Chondrocyte (in vitro differentiated cells): Measurements from ENCODE around the gene ZNF710. TPM values are rescaled to one million over a fixed set of nuclear protein-coding genes. Genes with fewer than 3 reads are reported as not detected.
A peak's percentile ranks its signal among the peaks of the same experiment; 100 is the strongest.

Experiments used
- DNase-seq: peaks from one replicate; pipeline ENCODE4 v3.0.0; 2021; ENCODE audit warnings: mixed read lengths, low spot score
- H3K27ac Mint-ChIP-seq: one replicate; pipeline ENCODE4 v1.8.0; 2021; ENCODE audit warnings: mild to moderate bottlenecking, moderate library complexity, mixed read lengths; ENCODE audit not compliant: unreplicated experiment
- H3K27me3 Mint-ChIP-seq: 2 replicates; pipeline ENCODE4 v1.8.0; 2021; ENCODE audit warnings: low read depth, mixed read lengths
- H3K36me3 Mint-ChIP-seq: 2 replicates; pipeline ENCODE4 v1.8.0; 2021; ENCODE audit warnings: low read depth, mixed read lengths
- H3K4me1 Mint-ChIP-seq: 2 replicates; pipeline ENCODE4 v1.8.0; 2021; ENCODE audit warnings: low read depth, mild to moderate bottlenecking, mixed read lengths
- H3K4me3 Mint-ChIP-seq: one replicate; pipeline ENCODE4 v1.8.0; 2021; ENCODE audit warnings: mild to moderate bottlenecking, moderate library complexity, mixed read lengths; ENCODE audit not compliant: unreplicated experiment
- H3K9me3 Mint-ChIP-seq: 2 replicates; pipeline ENCODE4 v1.8.0; 2021; ENCODE audit warnings: low read depth, mixed read lengths
- CTCF ChIP-seq: fragments of 200-600 bp; sonication (generic); IDR thresholded peaks from 2 replicates; pipeline ENCODE4 v1.5.0; 2021; ENCODE audit warnings: antibody characterized with exemption, mild to moderate bottlenecking, moderate library complexity
- total RNA-seq: library from RNA; stranded (reverse); gene quantifications from 3 replicates; pipeline ENCODE4 v1.2.1, GENCODE V29; 2021

Gene ZNF710
- total RNA-seq, 1 donor from 2014 or later: 12.9 TPM

- Mint-ChIP-seq H3K9me3 (no peaks in the 10 kb centered on the region), H3K27ac (peak overlapping the region; percentile 71), H3K4me1 (peaks cover 40% of the 10 kb centered on the region), H3K4me3 (no peak overlapping the region), H3K27me3 (no peaks in the 10 kb centered on the region), H3K36me3 (no peaks in the 10 kb centered on the region)
- no peak for DNase-seq
- no peak for TF ChIP-seq CTCF
Observed at GRCh38 chr15:90031231-90031791, 30.2 kb downstream of the ZNF710 start.

GRCh38 chr15:90033006-90033405 lies 31.9 kb downstream of the ZNF710 start:
- no peak overlapping the region for H3K4me3 Mint-ChIP-seq
- peaks cover 55% of the 10 kb centered on the region for H3K4me1 Mint-ChIP-seq
- no peaks in the 10 kb centered on the region for H3K36me3 Mint-ChIP-seq
- H3K27me3 Mint-ChIP-seq: no peaks in the 10 kb centered on the region
- no peak overlapping the region for H3K27ac Mint-ChIP-seq
- H3K9me3 Mint-ChIP-seq: no peaks in the 10 kb centered on the region
- no peak for TF ChIP-seq CTCF
- no peak for DNase-seq

- Mint-ChIP-seq H3K36me3 (no peaks in the 10 kb centered on the region), H3K27ac (peak overlapping the region; percentile 80), H3K9me3 (no peaks in the 10 kb centered on the region), H3K4me3 (no peak overlapping the region), H3K27me3 (no peaks in the 10 kb centered on the region), H3K4me1 (peaks cover 59% of the 10 kb centered on the region)
- no peak for DNase-seq
- TF ChIP-seq CTCF: no peak
Observed at GRCh38 chr15:90033448-90033847, 32.3 kb downstream of the ZNF710 start.

- peaks cover 59% of the 10 kb centered on the region for H3K4me1 Mint-ChIP-seq
- no peaks in the 10 kb centered on the region for H3K36me3 Mint-ChIP-seq
- no peak overlapping the region for H3K4me3 Mint-ChIP-seq
- H3K9me3 Mint-ChIP-seq: no peaks in the 10 kb centered on the region
- H3K27me3 Mint-ChIP-seq: no peaks in the 10 kb centered on the region
- no peak for TF ChIP-seq CTCF
- peak overlapping the region; percentile 51 for H3K27ac Mint-ChIP-seq
- DNase-seq: peak; percentile 56
Observed at GRCh38 chr15:90035095-90035839, 34.1 kb downstream of the ZNF710 start.

GRCh38 chr15:90035840-90036230 lies 34.7 kb downstream of the ZNF710 start:
- H3K9me3 Mint-ChIP-seq: no peaks in the 10 kb centered on the region
- H3K4me1 Mint-ChIP-seq: peaks cover 57% of the 10 kb centered on the region
- H3K36me3 Mint-ChIP-seq: no peaks in the 10 kb centered on the region
- no peak overlapping the region for H3K4me3 Mint-ChIP-seq
- no peaks in the 10 kb centered on the region for H3K27me3 Mint-ChIP-seq
- DNase-seq: peak; percentile 30
- peak overlapping the region; percentile 82 for H3K27ac Mint-ChIP-seq
- no peak for TF ChIP-seq CTCF
